Tibial nerve (tissue), 4 donors: ENCODE measurements around the gene PDE1A.

Experiments used
- CTCF ChIP-seq, 5 experiments: fragments of 200-600 bp in 3 of 5; fragments of 450-650 bp in 2 of 5; sonication (generic) in 3 of 5; IDR thresholded peaks; one replicate each; pipeline ENCODE4 v1.5.1; 2016 to 2019; ENCODE audit warnings: antibody characterized with exemption in 5 of 5, mild to moderate bottlenecking in 3 of 5, moderate library complexity in 2 of 5
- EP300 ChIP-seq, 2 donors: sonication (generic); formaldehyde crosslinking; IDR thresholded peaks; one replicate each; pipeline ENCODE4 v1.6.1; 2017; ENCODE audit warnings: antibody characterized with exemption in 2 of 2, mild to moderate bottlenecking in 1 of 2
- POLR2A ChIP-seq, 2 donors: fragments of 450-650 bp; IDR thresholded peaks; one replicate each; pipeline ENCODE4 v1.6.1; 2017; ENCODE audit warnings: antibody characterized with exemption in 2 of 2, mild to moderate bottlenecking in 2 of 2, moderate library complexity in 2 of 2

GRCh38 chr2:182247831-182248230, 179.0 kb downstream of the PDE1A start:
- no peak for TF ChIP-seq CTCF (IDR thresholded peaks at IDR 0.05)
- TF ChIP-seq POLR2A (IDR thresholded peaks at IDR 0.05), result no peak
- no peak for TF ChIP-seq EP300 (IDR thresholded peaks at IDR 0.05)
